ENCODE measurements around the gene VILL.
"Not testable (repeated sequence)": the region's sequence is repeated elsewhere in the genome, so short reads cannot be mapped to it uniquely, and the experiment has no call there.

Gene VILL

DNA sequence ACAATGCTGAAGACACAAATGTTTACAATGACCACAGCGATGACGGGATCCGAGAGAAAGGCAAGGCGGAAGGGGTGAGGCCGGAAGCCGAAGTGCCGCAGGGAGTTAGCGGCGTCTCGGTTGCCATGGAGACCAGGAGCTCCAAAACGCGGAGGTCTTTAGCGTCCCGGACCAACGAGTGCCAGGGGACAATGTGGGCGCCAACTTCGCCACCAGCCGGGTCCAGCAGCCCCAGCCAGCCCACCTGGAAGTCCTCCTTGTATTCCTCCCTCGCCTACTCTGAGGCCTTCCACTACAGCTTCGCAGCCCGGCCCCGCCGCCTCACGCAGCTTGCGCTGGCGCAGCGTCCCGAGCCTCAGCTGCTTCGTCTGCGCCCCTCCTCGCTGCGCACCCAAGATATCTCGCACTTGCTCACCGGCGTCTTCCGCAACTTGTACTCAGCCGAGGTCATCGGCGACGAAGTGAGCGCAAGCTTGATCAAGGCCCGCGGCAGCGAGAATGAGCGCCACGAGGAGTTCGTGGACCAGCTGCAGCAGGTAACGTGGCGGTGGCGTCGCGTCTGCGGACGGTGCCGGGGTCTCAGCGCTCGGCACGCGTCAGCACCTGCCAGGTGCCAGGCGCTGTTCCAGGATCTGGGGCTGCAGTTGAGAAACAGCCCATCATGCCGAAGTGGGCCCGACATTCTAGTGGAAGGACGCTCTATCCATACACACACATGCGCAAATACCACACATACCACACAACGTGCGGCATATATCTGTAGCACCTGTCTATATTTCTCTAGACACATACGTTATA, 48.7 kb downstream of the VILL start, which contains the start of gene DLEC1:
Gene DLEC1, plus strand, starts transcription at position 108 of the 798 bp plus-strand sequence. Its CDS starts 18 bp downstream, at position 126.
- Histone ChIP-seq H3K27me3 (ENCODE audit: control insufficient read depth, insufficient read depth, low read length) (peaks cover 23% of the 10 kb centered on the region), H3K27ac (ENCODE audit: low read depth, low read length) (no peak within 1 kb of the TSS), H3K9me3 (ENCODE audit: control insufficient read depth, insufficient read depth, low read length) (no peaks in the 10 kb centered on the region), H3K4me3 (ENCODE audit: low read depth, low read length) (peak within 1 kb of the TSS; percentile 80), H3K4me1 (ENCODE audit: control insufficient read depth, insufficient read depth, low read length) (peaks cover 9% of the 10 kb centered on the region), H3K36me3 (ENCODE audit: control insufficient read depth, insufficient read depth, low read length) (no peaks in the 10 kb centered on the region), H3K9ac (ENCODE audit: low read depth, low read length) (no peak within 1 kb of the TSS)

DNA sequence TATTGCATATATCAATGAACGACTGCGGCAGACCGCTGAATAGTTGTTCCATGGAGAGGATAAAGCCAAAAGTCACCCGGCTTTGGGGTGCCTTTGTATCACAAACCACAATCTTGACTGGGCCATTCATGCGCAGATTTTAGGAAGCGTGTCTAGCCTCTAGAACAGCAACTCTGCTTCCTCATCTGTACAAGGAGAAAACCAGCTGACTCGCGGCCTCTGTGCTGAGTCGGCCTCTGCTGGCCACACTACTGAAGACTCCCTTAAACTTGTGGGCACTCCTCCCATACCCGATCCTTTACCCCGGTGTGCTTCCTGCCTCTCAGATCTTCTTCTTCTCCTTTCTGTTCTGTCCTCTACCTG, 49.3 kb downstream of the VILL start:
- Histone ChIP-seq H3K9ac (ENCODE audit: low read depth, low read length) (no peak overlapping the region), H3K4me3 (ENCODE audit: low read depth, low read length) (peak overlapping the region; percentile 80)

DNA sequence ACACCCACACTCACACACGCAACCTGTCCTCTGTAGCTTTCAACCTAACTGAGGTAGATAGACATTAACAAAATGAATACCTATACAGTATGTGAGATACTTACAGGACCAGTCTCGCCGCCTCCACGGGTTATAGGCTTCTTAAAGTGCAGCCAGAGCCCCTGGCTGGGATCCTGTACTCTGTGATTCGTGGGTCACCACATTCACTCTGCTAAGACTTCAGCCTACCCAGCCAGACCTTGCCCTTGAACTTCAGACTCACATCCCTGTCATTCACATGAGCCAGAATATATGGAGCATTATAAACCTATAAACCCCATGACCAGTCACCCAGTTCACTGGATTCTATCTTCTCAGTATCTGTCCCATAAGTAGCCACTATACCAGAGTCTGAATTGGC, 49.8 kb downstream of the VILL start:
- Histone ChIP-seq H3K9me3 (ENCODE audit: control insufficient read depth, insufficient read depth, low read length) (no peaks in the 10 kb centered on the region), H3K27ac (ENCODE audit: low read depth, low read length) (no peak overlapping the region), H3K36me3 (ENCODE audit: control insufficient read depth, insufficient read depth, low read length) (no peaks in the 10 kb centered on the region), H3K27me3 (ENCODE audit: control insufficient read depth, insufficient read depth, low read length) (peaks cover 23% of the 10 kb centered on the region), H3K4me3 (ENCODE audit: low read depth, low read length) (no peak overlapping the region), H3K9ac (ENCODE audit: low read depth, low read length) (no peak overlapping the region), H3K4me1 (ENCODE audit: control insufficient read depth, insufficient read depth, low read length) (peaks cover 9% of the 10 kb centered on the region)

More for the DNA sequence above, 49.3 kb downstream of the VILL start:
- Histone ChIP-seq H3K27ac (ENCODE audit: low read depth, low read length) (no peak overlapping the region), H3K27me3 (ENCODE audit: control insufficient read depth, insufficient read depth, low read length) (peaks cover 23% of the 10 kb centered on the region), H3K9me3 (ENCODE audit: control insufficient read depth, insufficient read depth, low read length) (no peaks in the 10 kb centered on the region), H3K36me3 (ENCODE audit: control insufficient read depth, insufficient read depth, low read length) (no peaks in the 10 kb centered on the region), H3K4me1 (ENCODE audit: control insufficient read depth, insufficient read depth, low read length) (peaks cover 9% of the 10 kb centered on the region)

DNA sequence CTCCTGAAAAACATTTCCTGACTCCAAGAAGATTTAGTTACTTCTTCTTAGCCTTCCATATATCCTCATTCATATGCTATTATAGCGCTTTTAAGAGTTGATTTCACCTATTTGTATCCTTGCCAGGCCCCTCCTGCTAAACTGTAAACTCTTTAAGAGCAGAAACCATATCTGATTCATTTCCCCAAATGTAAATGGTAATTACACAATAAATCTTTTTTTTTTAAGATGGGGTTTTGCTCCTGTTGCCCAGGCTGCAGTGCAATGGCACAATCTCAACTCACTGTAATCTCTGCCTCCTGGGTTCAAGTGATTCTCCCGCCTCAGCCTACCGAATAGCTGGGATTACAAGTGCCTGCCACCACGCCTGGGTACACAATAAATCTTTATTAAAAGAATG, 52.9 kb downstream of the VILL start:
- Histone ChIP-seq H3K4me3 (ENCODE audit: low read depth, low read length) (no peak overlapping the region), H3K27me3 (ENCODE audit: control insufficient read depth, insufficient read depth, low read length) (peaks cover 23% of the 10 kb centered on the region), H3K9ac (ENCODE audit: low read depth, low read length) (no peak overlapping the region), H3K9me3 (ENCODE audit: control insufficient read depth, insufficient read depth, low read length) (no peaks in the 10 kb centered on the region), H3K36me3 (ENCODE audit: control insufficient read depth, insufficient read depth, low read length) (no peaks in the 10 kb centered on the region), H3K4me1 (ENCODE audit: control insufficient read depth, insufficient read depth, low read length) (peaks cover 9% of the 10 kb centered on the region), H3K27ac (ENCODE audit: low read depth, low read length) (no peak overlapping the region)

DNA sequence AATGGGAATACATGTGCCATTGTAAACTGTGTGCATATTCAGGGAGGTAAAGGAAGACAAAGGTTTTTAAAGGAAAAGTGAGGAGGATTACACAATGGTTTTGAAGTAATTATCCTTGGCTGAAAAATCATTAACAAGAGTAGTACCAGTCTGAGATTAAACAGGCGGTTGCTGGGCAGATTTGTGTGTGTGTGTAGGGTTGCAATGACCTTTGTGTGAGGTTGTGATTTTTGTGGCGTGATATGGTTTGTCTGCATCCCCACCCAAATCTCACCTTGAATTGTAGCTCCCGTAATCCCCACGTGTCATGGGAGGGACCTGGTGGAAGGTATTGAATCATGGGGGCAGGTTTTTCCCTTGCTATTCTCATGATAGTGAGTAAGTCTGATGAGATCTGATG, 55.4 kb downstream of the VILL start:
- Histone ChIP-seq H3K9me3 (ENCODE audit: control insufficient read depth, insufficient read depth, low read length) (no peaks in the 10 kb centered on the region), H3K36me3 (ENCODE audit: control insufficient read depth, insufficient read depth, low read length) (no peaks in the 10 kb centered on the region), H3K9ac (ENCODE audit: low read depth, low read length) (no peak overlapping the region), H3K27me3 (ENCODE audit: control insufficient read depth, insufficient read depth, low read length) (no peaks in the 10 kb centered on the region; the same call in 1 of the 2 replicates), H3K4me3 (ENCODE audit: low read depth, low read length) (no peak overlapping the region), H3K4me1 (ENCODE audit: control insufficient read depth, insufficient read depth, low read length) (no peaks in the 10 kb centered on the region), H3K27ac (ENCODE audit: low read depth, low read length) (no peak overlapping the region)

DNA sequence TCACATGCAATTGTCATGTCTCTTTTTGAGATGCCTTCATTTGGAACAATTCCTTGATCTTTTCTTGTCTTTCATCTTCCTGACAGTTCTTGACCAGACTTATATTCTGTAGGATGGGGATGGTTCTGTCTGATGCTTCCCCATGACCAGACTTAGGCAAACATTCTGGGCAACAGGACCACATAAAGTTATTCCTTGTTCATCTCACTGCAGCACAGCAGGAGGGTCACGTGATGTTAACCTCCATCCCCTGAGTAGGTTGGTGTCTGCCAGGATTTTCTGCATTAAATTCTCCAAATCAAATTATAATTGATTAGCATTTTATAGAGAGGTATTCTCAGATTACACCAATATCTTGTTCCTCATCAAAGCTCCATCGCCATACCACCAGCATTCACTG, 56.2 kb downstream of the VILL start:
- Histone ChIP-seq H3K9me3 (ENCODE audit: control insufficient read depth, insufficient read depth, low read length) (peaks cover 6% of the 10 kb centered on the region; the same call in 1 of the 2 replicates), H3K36me3 (ENCODE audit: control insufficient read depth, insufficient read depth, low read length) (no peaks in the 10 kb centered on the region), H3K4me3 (ENCODE audit: low read depth, low read length) (no peak overlapping the region), H3K27ac (ENCODE audit: low read depth, low read length) (no peak overlapping the region), H3K4me1 (ENCODE audit: control insufficient read depth, insufficient read depth, low read length) (no peaks in the 10 kb centered on the region), H3K27me3 (ENCODE audit: control insufficient read depth, insufficient read depth, low read length) (no peaks in the 10 kb centered on the region; the same call in 1 of the 2 replicates), H3K9ac (ENCODE audit: low read depth, low read length) (no peak overlapping the region)

DNA sequence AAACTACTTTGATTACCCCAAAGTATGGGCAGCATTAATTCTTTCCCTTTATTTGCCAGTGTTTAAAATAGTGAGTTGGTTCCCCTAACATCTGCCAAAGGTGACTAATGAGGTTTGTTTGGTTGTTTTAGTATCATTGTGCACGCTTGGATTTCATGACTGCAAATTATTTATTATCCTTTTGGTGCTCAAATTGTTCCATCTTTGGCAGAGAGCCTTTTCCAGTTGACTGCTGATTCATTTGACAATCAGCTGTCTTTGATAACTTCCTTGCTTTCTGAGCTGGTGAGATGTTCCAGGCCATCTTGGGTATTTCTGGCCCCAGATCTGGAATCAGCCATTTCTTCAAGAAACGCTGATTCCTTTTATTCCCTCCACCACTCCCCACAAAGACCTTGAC, 57.3 kb downstream of the VILL start:
- H3K36me3 ChIP-seq (ENCODE audit: control insufficient read depth, insufficient read depth, low read length), result no peaks in the 10 kb centered on the region
- H3K4me3 ChIP-seq (ENCODE audit: low read depth, low read length), result no peak overlapping the region
- H3K4me1 ChIP-seq (ENCODE audit: control insufficient read depth, insufficient read depth, low read length), result no peaks in the 10 kb centered on the region
- H3K27me3 ChIP-seq (ENCODE audit: control insufficient read depth, insufficient read depth, low read length), result no peaks in the 10 kb centered on the region; the same call in 1 of the 2 replicates
- H3K9me3 ChIP-seq (ENCODE audit: control insufficient read depth, insufficient read depth, low read length), result peaks cover 14% of the 10 kb centered on the region; the same call in 1 of the 2 replicates
- H3K9ac ChIP-seq (ENCODE audit: low read depth, low read length), result no peak overlapping the region
- no peak overlapping the region for H3K27ac ChIP-seq (ENCODE audit: low read depth, low read length)

DNA sequence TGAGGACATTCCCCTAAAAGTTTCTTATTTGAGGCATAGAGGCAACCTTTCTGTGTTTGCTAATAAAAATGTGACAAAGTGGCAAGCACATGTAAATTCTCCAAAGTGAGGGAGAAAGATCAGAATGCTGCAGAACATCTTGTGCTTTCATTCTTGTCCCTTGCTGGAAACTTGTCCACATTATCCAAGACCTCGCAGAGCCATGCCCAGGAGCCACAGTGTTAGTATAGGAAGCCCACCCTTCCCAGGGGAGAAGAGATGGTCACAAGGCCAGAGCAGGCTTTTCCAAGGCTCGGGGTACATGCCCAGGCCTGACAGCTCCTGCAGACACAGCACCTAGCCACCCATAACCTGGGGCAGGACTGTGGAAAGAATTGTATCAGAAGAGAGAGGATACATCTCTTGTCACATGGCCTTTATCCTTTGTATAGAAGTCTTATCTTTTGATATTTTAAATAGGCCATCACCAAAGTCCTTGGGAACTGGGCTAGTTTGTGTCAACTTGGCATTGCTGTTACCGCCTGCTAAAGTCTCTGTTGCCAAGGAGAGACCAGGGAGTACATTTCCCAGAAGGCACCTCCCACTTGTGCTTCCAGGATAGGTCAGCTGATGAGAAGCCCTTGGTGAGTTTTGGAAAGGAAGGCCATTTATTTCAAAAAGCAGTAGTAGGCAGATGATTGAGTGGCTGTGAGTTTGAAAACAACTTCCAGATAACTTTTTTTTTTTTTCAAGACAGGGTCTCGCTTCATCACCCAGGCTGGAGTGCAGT, 59.0 kb downstream of the VILL start:
- Histone ChIP-seq H3K36me3 (ENCODE audit: control insufficient read depth, insufficient read depth, low read length) (no peaks in the 10 kb centered on the region), H3K27ac (ENCODE audit: low read depth, low read length) (no peak overlapping the region), H3K4me3 (ENCODE audit: low read depth, low read length) (no peak overlapping the region), H3K27me3 (ENCODE audit: control insufficient read depth, insufficient read depth, low read length) (no peaks in the 10 kb centered on the region; the same call in 1 of the 2 replicates), H3K9ac (ENCODE audit: low read depth, low read length) (no peak overlapping the region), H3K9me3 (ENCODE audit: control insufficient read depth, insufficient read depth, low read length) (peaks cover 14% of the 10 kb centered on the region; the same call in 1 of the 2 replicates), H3K4me1 (ENCODE audit: control insufficient read depth, insufficient read depth, low read length) (no peaks in the 10 kb centered on the region)

DNA sequence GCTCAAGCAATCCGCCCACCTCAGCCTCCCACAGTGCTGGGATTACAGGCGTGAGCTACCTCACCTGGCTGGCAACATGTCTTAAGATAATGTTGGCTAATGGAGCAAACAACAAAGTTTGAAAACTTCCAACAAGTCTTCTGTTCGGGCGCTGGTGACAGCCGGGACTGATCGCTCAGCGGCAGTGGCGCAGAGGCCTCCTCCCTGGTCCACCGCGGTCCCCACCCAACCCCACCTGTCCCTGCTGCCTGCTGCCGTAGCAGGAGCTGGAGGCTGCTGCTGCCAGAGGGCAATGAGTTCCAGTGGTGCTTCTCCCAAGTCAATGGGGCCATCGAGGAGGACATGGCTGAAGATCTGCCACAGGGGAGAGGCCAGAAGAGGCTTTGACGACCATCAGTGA, 60.5 kb downstream of the VILL start:
- Histone ChIP-seq H3K36me3 (ENCODE audit: control insufficient read depth, insufficient read depth, low read length) (no peaks in the 10 kb centered on the region), H3K27ac (ENCODE audit: low read depth, low read length) (no peak overlapping the region), H3K27me3 (ENCODE audit: control insufficient read depth, insufficient read depth, low read length) (no peaks in the 10 kb centered on the region), H3K4me1 (ENCODE audit: control insufficient read depth, insufficient read depth, low read length) (no peaks in the 10 kb centered on the region), H3K9me3 (ENCODE audit: control insufficient read depth, insufficient read depth, low read length) (peaks cover 14% of the 10 kb centered on the region; the same call in 1 of the 2 replicates), H3K4me3 (ENCODE audit: low read depth, low read length) (no peak overlapping the region), H3K9ac (ENCODE audit: low read depth, low read length) (no peak overlapping the region)

DNA sequence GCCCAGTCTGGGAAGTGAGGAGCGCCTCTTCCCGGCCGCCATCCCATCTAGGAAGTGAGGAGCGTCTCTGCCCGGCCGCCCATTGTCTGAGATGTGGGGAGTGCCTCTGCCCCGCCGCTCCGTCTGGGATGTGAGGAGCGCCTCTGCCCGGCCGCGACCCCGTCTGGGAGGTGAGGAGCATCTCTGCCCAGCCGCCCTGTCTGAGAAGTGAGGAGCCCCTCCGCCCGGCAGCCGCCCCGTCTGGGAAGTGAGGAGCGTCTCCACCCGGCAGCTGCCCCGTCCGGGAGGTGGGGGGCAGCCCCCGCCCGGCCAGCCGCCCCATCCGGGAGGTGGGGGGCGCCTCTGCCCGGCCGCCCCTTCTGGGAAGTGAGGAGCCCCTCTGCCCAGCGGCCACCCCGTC, 62.7 kb downstream of the VILL start:
- H3K4me3 ChIP-seq (ENCODE audit: low read depth, low read length); H3K27me3 ChIP-seq (ENCODE audit: control insufficient read depth, insufficient read depth, low read length); H3K36me3 ChIP-seq (ENCODE audit: control insufficient read depth, insufficient read depth, low read length); H3K4me1 ChIP-seq (ENCODE audit: control insufficient read depth, insufficient read depth, low read length); H3K27ac ChIP-seq (ENCODE audit: low read depth, low read length); H3K9ac ChIP-seq (ENCODE audit: low read depth, low read length): not testable (repeated sequence)
- peaks cover 14% of the 10 kb centered on the region; the same call in 1 of the 2 replicates for H3K9me3 ChIP-seq (ENCODE audit: control insufficient read depth, insufficient read depth, low read length)
